HFFc6 (cell line): Measurements from ENCODE around the gene HSPA12B. TPM values are rescaled to one million over a fixed set of nuclear protein-coding genes. Genes with fewer than 3 reads are reported as not detected.

Experiments
- DNase-seq: peaks from one replicate; pipeline ENCODE4 v3.0.0-alpha.2; 2018
- H3K27ac Mint-ChIP-seq: 2 replicates; pipeline ENCODE4 v1.8.0; 2020; ENCODE audit warnings: mild to moderate bottlenecking, mixed read lengths
- H3K27me3 Mint-ChIP-seq: 2 replicates; pipeline ENCODE4 v1.8.0; 2021; ENCODE audit warnings: mild to moderate bottlenecking, moderate library complexity, mixed read lengths; ENCODE audit not compliant: insufficient read depth
- H3K36me3 Mint-ChIP-seq: 2 replicates; pipeline ENCODE4 v1.8.0; 2021; ENCODE audit warnings: low read depth, mixed read lengths
- H3K4me1 Mint-ChIP-seq: 2 replicates; pipeline ENCODE4 v1.8.0; 2020; ENCODE audit warnings: low read depth, mixed read lengths
- H3K4me3 Mint-ChIP-seq: 2 replicates; pipeline ENCODE4 v1.8.0; 2020; ENCODE audit warnings: mild to moderate bottlenecking, moderate library complexity, mixed read lengths
- H3K9me3 Mint-ChIP-seq: 2 replicates; pipeline ENCODE4 v1.8.0; 2020; ENCODE audit warnings: mild to moderate bottlenecking, mixed read lengths
- CTCF ChIP-seq: fragments of 200-600 bp; sonication (generic); IDR thresholded peaks from 2 replicates; pipeline ENCODE4 v1.5.0; 2021; ENCODE audit warnings: antibody characterized with exemption, mild to moderate bottlenecking
- total RNA-seq, 6 experiments: library from RNA; stranded (reverse); fragmentation: NEBNext Ultra II Directional; extraction: Animal tissue kit (Norgen Biotek cat#: 25700); gene quantifications; 2 replicates in 1 of 6; 3 replicates in 5 of 6; pipeline ENCODE4 v1.2.3, GENCODE V29; 2021

HSPA12B gene
- total RNA-seq, 6 experiments from 2014 or later: not detected

- H3K4me3 Mint-ChIP-seq: peak within 1 kb of the TSS; percentile 92
- peak within 1 kb of the TSS; percentile 87 for H3K27ac Mint-ChIP-seq
- no peaks in the 10 kb centered on the region for H3K27me3 Mint-ChIP-seq
- no peaks in the 10 kb centered on the region for H3K9me3 Mint-ChIP-seq
- peaks cover 41% of the 10 kb centered on the region for H3K4me1 Mint-ChIP-seq
- TF ChIP-seq CTCF: no peak
- peak; percentile 98 for DNase-seq
- peaks cover 1% of the 10 kb centered on the region; the same call in 1 of the 2 replicates for H3K36me3 Mint-ChIP-seq
These were observed 35.2 kb downstream of the HSPA12B start, which contains the start of gene ADISSP for GRCh38 chr20:3767427-3768341. TSS of gene ADISSP (minus strand) at chr20:3767753. CDS start at chr20:3760100, 7,653 bp downstream.

- no peaks in the 10 kb centered on the region for H3K9me3 Mint-ChIP-seq
- peak overlapping the region; percentile 92 for H3K4me3 Mint-ChIP-seq
- DNase-seq: peak; percentile 84
- H3K36me3 Mint-ChIP-seq: no peaks in the 10 kb centered on the region
- H3K27me3 Mint-ChIP-seq: no peaks in the 10 kb centered on the region
- H3K27ac Mint-ChIP-seq: peak overlapping the region; percentile 87
- TF ChIP-seq CTCF: peak; percentile 68
- peaks cover 41% of the 10 kb centered on the region for H3K4me1 Mint-ChIP-seq
These were observed 36.1 kb downstream of the HSPA12B start for GRCh38 chr20:3768342-3769130.

GRCh38 chr20:3771552-3772058 is 39.1 kb downstream of the HSPA12B start:
- no peak for TF ChIP-seq CTCF
- Mint-ChIP-seq H3K36me3 (no peaks in the 10 kb centered on the region), H3K9me3 (no peaks in the 10 kb centered on the region), H3K4me1 (peaks cover 18% of the 10 kb centered on the region), H3K27me3 (peaks cover 3% of the 10 kb centered on the region; the same call in 1 of the 2 replicates), H3K27ac (no peak overlapping the region), H3K4me3 (no peak overlapping the region)
- DNase-seq: no peak

GRCh38 chr20:3775457-3776108 is 43.1 kb downstream of the HSPA12B start:
- peaks cover 3% of the 10 kb centered on the region; the same call in 1 of the 2 replicates for H3K27me3 Mint-ChIP-seq
- DNase-seq: no peak
- no peak for TF ChIP-seq CTCF
- no peak overlapping the region for H3K4me3 Mint-ChIP-seq
- peaks cover 10% of the 10 kb centered on the region for H3K4me1 Mint-ChIP-seq
- H3K9me3 Mint-ChIP-seq: no peaks in the 10 kb centered on the region
- H3K27ac Mint-ChIP-seq: no peak overlapping the region
- H3K36me3 Mint-ChIP-seq: no peaks in the 10 kb centered on the region

GRCh38 chr20:3777381-3777715 is 44.9 kb downstream of the HSPA12B start:
- H3K36me3 Mint-ChIP-seq: no peaks in the 10 kb centered on the region
- peaks cover 3% of the 10 kb centered on the region; the same call in 1 of the 2 replicates for H3K27me3 Mint-ChIP-seq
- H3K27ac Mint-ChIP-seq: no peak overlapping the region
- H3K4me1 Mint-ChIP-seq: peaks cover 16% of the 10 kb centered on the region
- no peak for TF ChIP-seq CTCF
- no peak for DNase-seq
- peak overlapping the region; percentile 83 for H3K4me3 Mint-ChIP-seq
- H3K9me3 Mint-ChIP-seq: no peaks in the 10 kb centered on the region
